D341Med (cell line): ENCODE data around the gene NUFIP1.
"Not testable (repeated sequence)": the region's sequence is repeated elsewhere in the genome, so short reads cannot be mapped to it uniquely, and the experiment has no call there.

ENCODE experiments used
- DNase-seq: peaks from one replicate; pipeline ENCODE4 v3.0.0; 2012; ENCODE audit warnings: low spot score

Gene NUFIP1

GRCh38 chr13:44989071-44989889 lies at the start of gene NUFIP1, which contains the start of gene GPALPP1:
Gene NUFIP1 (minus strand): TSS chr13:44989471. CDS start chr13:44989436, 35 bp downstream.
Gene GPALPP1 (plus strand): TSS chr13:44989538. CDS start chr13:44989655, 117 bp downstream.
- DNase-seq: peak; percentile 93

DNA sequence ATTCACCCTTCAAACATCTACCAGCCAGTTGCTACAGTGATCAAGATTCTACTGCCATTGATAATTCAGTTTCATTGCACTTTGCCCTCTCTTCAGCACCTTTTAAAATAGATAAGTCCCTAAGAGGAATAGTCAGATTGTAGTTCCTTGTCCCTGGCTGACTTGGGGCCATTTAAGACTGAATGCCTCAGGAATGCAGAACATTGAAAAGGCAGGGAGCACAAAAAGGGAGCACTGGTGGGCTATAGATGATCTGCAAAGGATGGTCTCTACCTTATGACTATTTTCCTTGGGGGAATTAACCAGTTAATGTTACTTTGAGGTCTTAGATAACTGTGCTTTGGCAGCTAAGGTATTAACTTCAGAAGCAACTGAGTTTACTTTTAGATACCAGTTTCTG lies 46.9 kb upstream of the NUFIP1 start:
- DNase-seq: no peak

DNA sequence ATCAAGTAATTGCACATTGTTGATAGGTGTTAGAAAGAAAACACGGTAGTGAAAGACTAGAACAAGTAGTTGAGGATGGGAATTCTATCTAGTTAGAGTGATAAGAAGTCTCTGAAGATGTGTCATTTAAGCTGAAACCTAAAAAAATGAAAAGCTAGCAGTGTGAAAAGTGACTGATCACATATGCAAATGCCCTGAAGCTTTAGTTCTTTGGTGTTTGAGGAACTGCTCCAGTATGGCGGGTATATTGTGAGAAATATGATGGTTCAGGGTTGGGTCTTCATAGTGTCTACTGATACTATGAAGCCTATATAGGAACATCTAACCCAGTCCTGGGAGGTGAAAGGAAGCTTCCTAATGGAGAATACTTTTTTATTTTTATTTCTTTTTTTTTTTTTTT lies 45.1 kb upstream of the NUFIP1 start:
- no peak for DNase-seq

DNA sequence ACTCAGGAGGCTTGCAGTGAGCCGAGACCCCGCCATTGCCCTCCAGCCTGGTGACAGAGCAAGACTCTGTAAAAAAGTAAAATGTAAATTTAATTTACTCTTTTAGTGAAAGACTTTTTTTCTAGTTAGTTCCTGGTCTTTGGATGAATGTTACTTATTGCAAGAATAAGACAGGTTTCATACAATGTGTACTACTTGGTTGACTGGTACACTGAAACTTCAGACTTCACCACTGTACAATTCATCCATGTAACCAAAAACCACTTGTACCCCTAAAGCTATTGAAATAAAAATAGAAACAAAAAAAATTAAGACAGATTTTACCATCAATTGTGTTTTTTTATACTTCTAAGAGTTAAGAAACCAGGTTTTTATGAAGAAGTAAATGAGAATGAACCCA lies 35.6 kb upstream of the NUFIP1 start:
- no peak for DNase-seq

GRCh38 chr13:45021250-45021649 lies 32.0 kb upstream of the NUFIP1 start:
- DNase-seq: no peak

DNA sequence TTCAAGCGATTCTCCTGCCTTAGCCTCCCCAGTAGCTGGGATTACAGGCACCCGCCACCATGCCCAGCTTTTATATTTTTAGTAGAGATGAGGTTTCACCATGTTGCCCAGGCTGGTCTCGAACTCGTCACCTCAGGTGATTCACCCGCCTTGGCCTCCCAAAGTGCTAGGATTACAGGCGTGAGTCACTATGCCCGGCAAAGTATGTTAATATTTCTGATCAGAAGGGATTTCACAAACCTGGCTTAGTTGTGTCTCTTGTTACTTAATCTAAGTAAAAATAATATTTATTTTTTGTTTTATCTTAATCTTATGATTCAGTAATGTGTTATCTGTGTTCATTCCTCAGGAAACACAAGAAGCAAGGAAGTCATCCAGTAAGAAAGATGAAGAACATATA lies 30.7 kb upstream of the NUFIP1 start:
- not testable (repeated sequence) for DNase-seq

DNA sequence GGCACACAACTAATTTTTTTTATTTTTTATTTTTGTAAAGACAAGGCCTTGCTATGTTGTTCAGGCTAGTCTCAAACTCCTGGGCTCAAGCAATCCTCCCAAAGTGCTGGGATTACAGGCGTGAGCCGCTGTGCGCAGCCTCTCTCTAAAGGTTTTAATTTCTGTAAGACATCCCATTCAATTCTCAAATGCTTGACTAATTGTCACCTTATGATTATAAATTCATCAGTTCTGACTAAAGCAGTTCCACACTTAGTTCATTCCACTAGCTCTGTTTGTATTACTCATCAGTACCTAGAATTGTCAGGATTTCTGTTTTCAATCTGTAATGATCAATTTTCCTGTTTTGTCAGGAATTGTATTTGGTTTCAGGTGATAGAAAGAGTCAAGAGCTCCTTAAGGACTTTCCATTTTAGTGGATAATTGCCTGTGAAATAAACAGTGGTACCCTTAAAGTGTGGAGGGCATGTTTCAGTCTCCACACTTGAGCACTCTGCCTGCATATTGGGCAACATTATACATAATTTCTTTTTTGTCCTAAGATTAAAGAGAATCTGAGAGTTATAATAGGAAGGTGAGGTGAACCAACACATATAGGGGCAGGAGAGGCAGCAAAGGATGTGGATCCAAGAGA lies 27.6 kb upstream of the NUFIP1 start:
- no peak for DNase-seq

DNA sequence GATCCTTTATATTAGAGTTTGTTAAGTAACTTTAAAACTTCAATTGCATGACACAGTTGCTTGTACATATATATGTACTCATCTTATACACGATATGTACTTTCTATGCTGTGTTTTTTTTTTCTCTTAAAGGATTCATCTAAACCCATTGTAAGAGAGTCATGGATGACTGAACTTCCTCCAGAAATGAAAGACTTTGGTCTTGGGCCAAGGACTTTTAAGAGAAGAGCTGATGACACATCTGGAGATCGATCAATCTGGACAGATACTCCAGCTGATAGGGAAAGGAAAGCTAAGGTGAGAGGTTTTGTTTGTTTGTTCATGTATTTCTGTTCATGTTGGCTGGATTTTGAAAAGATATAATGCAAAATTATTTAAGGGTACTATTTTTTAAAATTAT lies 26.0 kb upstream of the NUFIP1 start:
- DNase-seq: no peak

GRCh38 chr13:45011198-45011597 lies 21.9 kb upstream of the NUFIP1 start:
- no peak for DNase-seq

- DNase-seq: no peak
Measured at GRCh38 chr13:45007823-45008222, 18.6 kb upstream of the NUFIP1 start.

DNA sequence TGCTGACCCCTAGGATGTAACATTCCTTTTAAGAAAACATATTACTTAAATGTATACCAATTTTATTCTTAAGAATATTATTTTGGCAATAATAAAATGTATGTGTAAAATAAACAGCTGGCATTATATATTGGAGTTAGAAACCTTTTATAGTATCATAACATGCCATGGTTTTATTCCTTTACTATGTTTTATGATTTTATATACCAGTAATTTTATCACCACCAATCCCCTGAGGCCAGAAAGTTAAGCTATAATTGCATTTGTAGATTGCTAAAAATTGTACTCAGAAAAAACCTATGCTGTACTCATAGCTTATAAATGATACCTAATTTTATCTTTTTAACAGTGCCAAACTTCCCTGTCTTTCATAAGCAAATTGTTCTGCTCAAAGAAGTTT lies 18.0 kb upstream of the NUFIP1 start:
- no peak for DNase-seq

- DNase-seq: no peak
Measured at GRCh38 chr13:45004096-45004495, 14.8 kb upstream of the NUFIP1 start.

DNA sequence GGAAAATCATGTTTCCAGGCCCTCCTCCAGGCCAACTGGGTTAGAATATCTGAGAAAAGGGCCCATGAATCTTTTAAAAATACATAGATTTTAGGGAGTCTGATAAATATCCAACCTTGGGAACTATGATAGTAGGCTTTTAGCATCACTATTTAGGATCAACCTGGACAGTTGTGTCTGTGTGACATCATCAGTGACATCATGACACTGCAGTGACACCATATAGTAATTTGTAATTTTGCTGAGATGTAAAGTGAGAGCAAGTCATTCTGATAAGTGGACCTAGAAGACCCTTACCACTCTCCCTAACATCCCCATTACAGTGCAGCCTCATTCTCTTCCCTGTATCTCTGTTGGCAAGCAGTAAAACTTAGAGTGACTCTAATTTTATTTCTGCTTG lies 14.1 kb upstream of the NUFIP1 start:
- DNase-seq: no peak

DNA sequence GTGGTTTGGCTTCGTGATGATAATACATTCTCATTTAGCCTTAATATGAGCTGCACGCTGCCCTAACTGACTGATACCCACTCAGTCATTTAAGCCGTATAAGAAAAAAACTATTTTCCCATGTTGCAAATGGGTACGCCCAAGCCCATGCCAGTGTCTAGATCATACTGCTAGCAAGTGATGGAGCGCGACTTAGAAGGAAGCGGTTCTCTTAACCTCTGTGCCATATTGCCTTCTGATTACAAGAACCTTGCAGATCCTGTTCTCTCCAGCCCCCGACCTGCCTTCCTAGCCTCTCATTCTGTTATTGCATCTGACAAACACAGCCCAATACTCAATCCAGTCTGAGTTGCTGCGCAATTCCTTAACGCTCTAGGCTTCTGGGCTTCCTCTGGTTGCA lies 670 bp upstream of the NUFIP1 start:
- DNase-seq: no peak

GRCh38 chr13:44978328-44978727 lies 10.9 kb downstream of the NUFIP1 start:
- DNase-seq: no peak

- DNase-seq: no peak
Measured at GRCh38 chr13:44976949-44977583, 12.2 kb downstream of the NUFIP1 start.

DNA sequence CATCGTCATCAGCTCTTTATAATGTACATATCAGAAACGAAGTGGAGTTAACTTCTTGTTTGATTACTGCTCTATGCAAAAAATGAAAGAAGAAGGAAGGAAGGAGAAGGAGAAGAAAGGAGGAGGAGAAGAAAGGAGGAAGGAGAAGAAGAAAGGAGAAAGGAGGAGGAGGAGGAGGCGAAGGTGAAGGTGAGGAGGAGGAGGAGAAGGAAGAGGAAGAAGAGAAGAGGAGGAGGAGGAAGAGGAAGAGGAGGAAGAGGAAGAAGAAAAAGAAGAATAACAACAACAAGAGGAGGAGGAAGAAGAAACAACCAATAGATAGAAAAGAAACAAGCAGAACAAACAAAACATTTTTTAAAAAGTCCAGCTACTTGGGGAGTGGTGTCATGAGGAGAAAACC lies 13.1 kb downstream of the NUFIP1 start:
- DNase-seq: no peak

DNA sequence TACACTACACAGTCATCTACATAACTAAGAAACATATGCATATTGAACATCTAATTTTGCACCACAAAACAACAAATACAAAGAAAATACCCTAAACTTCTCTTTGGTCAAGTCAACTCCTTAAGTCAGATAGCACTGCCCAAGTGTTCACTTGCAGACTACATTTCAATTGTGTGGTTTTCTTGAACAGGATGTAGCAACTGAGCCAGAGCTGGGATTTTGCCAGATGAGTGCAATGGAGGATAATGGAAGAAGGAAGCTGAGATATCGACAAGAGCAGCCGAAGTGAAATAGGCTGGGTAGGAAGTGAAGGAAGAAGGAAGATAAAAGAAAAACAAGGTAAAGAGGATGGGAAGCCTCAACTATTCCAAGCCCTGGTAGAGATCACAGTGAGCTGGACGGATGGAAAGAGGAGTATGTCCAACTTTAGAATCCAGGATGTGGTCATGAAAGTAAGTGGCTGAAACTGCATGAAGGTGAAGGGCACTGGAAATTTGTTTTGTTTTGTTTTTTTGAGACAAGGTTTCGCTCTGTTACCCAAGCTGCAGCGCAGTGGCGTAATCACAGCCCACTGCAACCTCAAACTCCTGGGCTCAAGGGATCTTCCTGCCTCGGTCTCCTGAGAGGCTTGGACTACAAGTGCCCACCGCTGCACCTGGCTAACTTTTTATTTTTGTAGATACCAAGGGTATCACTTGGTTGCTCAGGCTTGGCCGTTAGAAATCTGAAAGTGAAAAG lies 15.0 kb downstream of the NUFIP1 start:
- no peak for DNase-seq

DNA sequence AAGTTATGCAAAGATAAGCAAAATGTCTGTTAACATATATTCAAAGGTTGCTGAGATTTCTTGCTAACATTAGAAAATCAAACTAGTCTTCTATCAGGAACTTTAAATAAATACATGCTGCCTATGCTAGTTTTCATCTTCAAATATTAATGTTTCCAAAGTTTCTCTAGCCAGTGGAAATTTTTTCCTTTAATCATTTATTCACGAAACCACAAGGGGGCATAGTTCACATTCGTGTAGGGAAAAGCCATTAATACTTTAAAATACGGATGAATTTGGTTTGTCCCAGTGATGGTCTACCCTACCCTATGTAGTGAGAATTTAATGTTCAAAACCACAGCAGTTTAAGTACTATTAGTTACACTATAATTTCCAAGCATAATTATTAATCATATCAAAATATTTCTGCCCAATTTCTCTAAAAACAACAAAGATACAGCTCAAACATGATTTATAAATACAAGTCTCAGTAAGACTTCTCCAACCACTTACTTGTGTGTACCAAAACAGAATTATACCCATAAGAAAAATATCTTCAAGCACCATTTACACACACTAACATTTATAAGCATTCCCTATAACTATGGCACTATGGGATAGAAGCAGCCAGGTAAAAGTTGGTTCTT lies 16.2 kb downstream of the NUFIP1 start:
- DNase-seq: peak; percentile 36

GRCh38 chr13:44971656-44972595 lies 17.3 kb downstream of the NUFIP1 start:
- DNase-seq: no peak
